Smooth muscle cell (in vitro differentiated cells): ENCODE data around the gene GPHN. TPM values are rescaled to one million over a fixed set of nuclear protein-coding genes. Genes with fewer than 3 reads are reported as not detected.

ENCODE experiments used
- DNase-seq: peaks from one replicate; lab custom pipeline; 2025; ENCODE audit not compliant: unreplicated experiment; lab: John Stamatoyannopoulos, UW
- H2AFZ ChIP-seq: fragments of 200-600 bp; sonication (generic); 2 replicates; pipeline ENCODE4 v1.6.0; 2016; ENCODE audit warnings: antibody characterized with exemption, low read depth, mild to moderate bottlenecking
- H3F3A ChIP-seq: fragments of 200-600 bp; sonication (generic); 2 replicates; pipeline ENCODE4 v1.6.0; 2017; ENCODE audit warnings: antibody characterized with exemption, low read depth
- H3K27ac ChIP-seq: fragments of 200-600 bp; sonication (generic); 2 replicates; pipeline ENCODE4 v1.5.1; 2016; ENCODE audit warnings: low read depth, mild to moderate bottlenecking
- H3K27me3 ChIP-seq: fragments of 200-600 bp; sonication (generic); 2 replicates; pipeline ENCODE4 v1.6.1; 2016; ENCODE audit warnings: low read depth, mild to moderate bottlenecking
- H3K36me3 ChIP-seq: fragments of 200-600 bp; sonication (generic); 2 replicates; pipeline ENCODE4 v1.5.1; 2016; ENCODE audit warnings: low read depth
- H3K4me1 ChIP-seq: fragments of 200-600 bp; sonication (generic); 2 replicates; pipeline ENCODE4 v1.5.1; 2016; ENCODE audit warnings: low read depth
- H3K4me2 ChIP-seq: fragments of 200-600 bp; sonication (generic); 2 replicates; pipeline ENCODE4 v1.6.0; 2016; ENCODE audit warnings: mild to moderate bottlenecking
- H3K4me3 ChIP-seq: fragments of 200-600 bp; sonication (generic); 2 replicates; pipeline ENCODE4 v1.5.1; 2016; ENCODE audit warnings: mild to moderate bottlenecking
- H3K79me2 ChIP-seq: fragments of 200-600 bp; sonication (generic); 2 replicates; pipeline ENCODE4 v1.6.0; 2016; ENCODE audit warnings: low read depth, mild to moderate bottlenecking
- H3K9ac ChIP-seq: fragments of 200-600 bp; sonication (generic); 2 replicates; pipeline ENCODE4 v1.6.0; 2016; ENCODE audit warnings: low read depth
- H3K9me3 ChIP-seq: fragments of 200-600 bp; sonication (generic); replicated peaks from 2 replicates; pipeline ENCODE4 v1.5.1; 2016; ENCODE audit warnings: low read depth
- H4K20me1 ChIP-seq: fragments of 200-600 bp; sonication (generic); 2 replicates; pipeline ENCODE4 v1.6.0; 2016; ENCODE audit warnings: low read depth
- WGBS: methylation state at CpG from one replicate; pipeline ENCODE4 v1.1.7; 2016; ENCODE audit warnings: low lambda C conversion rate; 5-methylcytosine and 5-hydroxymethylcytosine counted together
- polyA plus RNA-seq: library from polyadenylated mRNA; unstranded; fragments of >200 nt; fragmentation: Nextera tagmentation; extraction: Ambion mirVana; gene quantifications from 2 replicates; pipeline ENCODE4 v1.2.1, GENCODE V29; 2016
- total RNA-seq: library from RNA; depleted of rRNA; stranded (reverse); fragments of >200 nt; gene quantifications from 2 replicates; pipeline ENCODE4 v1.2.3, GENCODE V29; 2014
- TF ChIP-seq, protein P1 (sequence below): fragments of 200-600 bp; sonication (generic); IDR thresholded peaks from 2 replicates; pipeline ENCODE4 v1.5.1; 2017; ENCODE audit warnings: borderline replicate concordance, mild to moderate bottlenecking, antibody characterized with exemption; ENCODE audit not compliant: insufficient read depth, poor library complexity, severe bottlenecking

The GPHN gene
- total and polyA plus RNA-seq, 2 experiments from 2014 or later = 8.6 to 18.9 TPM

DNA sequence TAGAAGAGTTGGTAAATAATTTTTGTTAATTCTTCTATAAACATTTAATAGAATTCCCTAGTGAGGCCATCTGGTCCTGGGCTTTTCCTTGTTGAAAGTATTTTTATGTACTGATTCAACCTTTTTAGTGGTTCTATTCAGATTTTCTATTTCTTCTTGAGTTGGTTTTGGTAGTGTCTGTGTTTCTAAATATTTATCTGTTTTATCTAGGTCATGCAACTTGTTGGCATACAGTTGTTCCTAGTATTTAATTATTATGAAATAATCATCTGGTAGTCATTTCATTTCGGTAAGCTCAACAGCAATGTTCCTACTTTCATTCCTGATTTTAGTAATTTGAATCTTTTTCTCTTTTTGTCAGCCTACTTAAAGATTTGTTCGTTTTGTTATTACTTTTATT is 447.2 kb downstream of the GPHN start:
- no peaks in the 10 kb centered on the region for H3F3A ChIP-seq
- H3K27ac ChIP-seq = no peak overlapping the region
- H3K79me2 ChIP-seq = no peaks in the 10 kb centered on the region
- TF ChIP-seq, protein P1, sequence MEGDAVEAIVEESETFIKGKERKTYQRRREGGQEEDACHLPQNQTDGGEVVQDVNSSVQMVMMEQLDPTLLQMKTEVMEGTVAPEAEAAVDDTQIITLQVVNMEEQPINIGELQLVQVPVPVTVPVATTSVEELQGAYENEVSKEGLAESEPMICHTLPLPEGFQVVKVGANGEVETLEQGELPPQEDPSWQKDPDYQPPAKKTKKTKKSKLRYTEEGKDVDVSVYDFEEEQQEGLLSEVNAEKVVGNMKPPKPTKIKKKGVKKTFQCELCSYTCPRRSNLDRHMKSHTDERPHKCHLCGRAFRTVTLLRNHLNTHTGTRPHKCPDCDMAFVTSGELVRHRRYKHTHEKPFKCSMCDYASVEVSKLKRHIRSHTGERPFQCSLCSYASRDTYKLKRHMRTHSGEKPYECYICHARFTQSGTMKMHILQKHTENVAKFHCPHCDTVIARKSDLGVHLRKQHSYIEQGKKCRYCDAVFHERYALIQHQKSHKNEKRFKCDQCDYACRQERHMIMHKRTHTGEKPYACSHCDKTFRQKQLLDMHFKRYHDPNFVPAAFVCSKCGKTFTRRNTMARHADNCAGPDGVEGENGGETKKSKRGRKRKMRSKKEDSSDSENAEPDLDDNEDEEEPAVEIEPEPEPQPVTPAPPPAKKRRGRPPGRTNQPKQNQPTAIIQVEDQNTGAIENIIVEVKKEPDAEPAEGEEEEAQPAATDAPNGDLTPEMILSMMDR = no peak
- peaks cover 11% of the 10 kb centered on the region for H3K36me3 ChIP-seq
- DNase-seq = no peak
- no peaks in the 10 kb centered on the region for H3K9me3 ChIP-seq
- H2AFZ ChIP-seq = no peak overlapping the region
- H4K20me1 ChIP-seq = no peaks in the 10 kb centered on the region
- H3K4me2 ChIP-seq = no peak overlapping the region
- H3K4me1 ChIP-seq = no peaks in the 10 kb centered on the region
- H3K4me3 ChIP-seq = no peak overlapping the region
- no peak overlapping the region for H3K9ac ChIP-seq
- no peaks in the 10 kb centered on the region for H3K27me3 ChIP-seq
- 95% methylated on average over 2 of the region's 2 CpGs for WGBS

- H3K4me1 ChIP-seq = no peaks in the 10 kb centered on the region
- H3K4me3 ChIP-seq = no peak overlapping the region
- no peaks in the 10 kb centered on the region for H3F3A ChIP-seq
- DNase-seq = no peak
- H3K36me3 ChIP-seq = peaks cover 15% of the 10 kb centered on the region
- no peaks in the 10 kb centered on the region for H3K79me2 ChIP-seq
- H4K20me1 ChIP-seq = no peaks in the 10 kb centered on the region
- H3K27ac ChIP-seq = no peak overlapping the region
- no peaks in the 10 kb centered on the region for H3K9me3 ChIP-seq
- H3K4me2 ChIP-seq = no peak overlapping the region
- no peak overlapping the region for H3K9ac ChIP-seq
- TF ChIP-seq, protein P1 = no peak
- no peak overlapping the region for H2AFZ ChIP-seq
- no peaks in the 10 kb centered on the region for H3K27me3 ChIP-seq
- 95% methylated on average over 3 of the region's 3 CpGs for WGBS
These were observed 451.6 kb downstream of the GPHN start for GRCh38 chr14:66959437-66960050.

DNA sequence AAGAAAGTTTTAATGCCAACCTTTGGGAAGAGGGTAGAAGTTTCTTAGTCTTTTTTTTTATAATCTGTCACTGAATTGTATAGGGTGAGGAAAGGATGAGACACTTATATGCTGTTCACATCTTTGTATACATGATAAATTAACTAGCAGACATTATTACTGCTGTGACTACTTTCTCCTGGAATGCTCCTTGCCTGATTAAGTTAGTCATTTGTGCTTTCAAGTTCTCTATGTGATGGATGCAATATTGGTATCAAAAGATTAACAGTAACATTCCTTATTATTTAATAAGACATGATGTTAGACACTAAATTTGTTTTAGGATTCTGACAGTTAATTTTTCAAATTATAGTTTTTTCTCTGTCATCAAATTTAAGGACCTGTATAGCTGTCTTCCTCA is 457.9 kb downstream of the GPHN start:
- TF ChIP-seq, protein P1 = no peak
- no peak overlapping the region for H3K9ac ChIP-seq
- no peaks in the 10 kb centered on the region for H3F3A ChIP-seq
- H3K4me2 ChIP-seq = no peak overlapping the region
- no peaks in the 10 kb centered on the region for H4K20me1 ChIP-seq
- H2AFZ ChIP-seq = no peak overlapping the region
- no peaks in the 10 kb centered on the region for H3K79me2 ChIP-seq
- H3K27me3 ChIP-seq = no peaks in the 10 kb centered on the region
- H3K9me3 ChIP-seq = no peaks in the 10 kb centered on the region
- H3K4me3 ChIP-seq = no peak overlapping the region
- DNase-seq = no peak
- no peak overlapping the region for H3K27ac ChIP-seq
- H3K4me1 ChIP-seq = no peaks in the 10 kb centered on the region
- no peaks in the 10 kb centered on the region for H3K36me3 ChIP-seq

DNA sequence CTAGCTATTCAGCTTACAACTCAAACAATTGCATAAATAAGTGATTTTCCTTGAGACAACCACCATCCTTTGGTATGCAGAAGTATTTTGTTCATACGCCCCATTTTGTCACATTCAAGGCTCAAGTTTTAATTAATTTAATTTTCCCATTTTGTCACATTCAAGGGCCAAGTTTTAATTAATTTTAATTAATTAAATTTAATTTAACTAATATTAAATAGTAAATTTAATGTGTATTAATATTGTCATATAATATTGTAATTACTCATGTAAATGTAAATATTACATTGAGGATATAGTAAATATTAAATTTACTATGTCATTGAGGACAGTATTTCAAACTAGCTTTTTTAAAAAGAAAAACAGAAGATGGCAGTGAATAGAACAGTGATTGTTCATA is 464.5 kb downstream of the GPHN start:
- no peak for DNase-seq
- 92% methylated on average over 1 of the region's 1 CpG for WGBS
- Histone ChIP-seq H3K9ac (no peak overlapping the region), H4K20me1 (no peaks in the 10 kb centered on the region), H3K9me3 (no peaks in the 10 kb centered on the region), H3K36me3 (no peaks in the 10 kb centered on the region), H3K4me2 (no peak overlapping the region), H3K27me3 (no peaks in the 10 kb centered on the region), H3K27ac (no peak overlapping the region), H3F3A (no peaks in the 10 kb centered on the region), H3K79me2 (no peaks in the 10 kb centered on the region), H2AFZ (no peak overlapping the region), H3K4me1 (no peaks in the 10 kb centered on the region), H3K4me3 (no peak overlapping the region)
- TF ChIP-seq, protein P1 = no peak
